ENCODE measurements around the gene PKHD1. TPM values are rescaled to one million over a fixed set of nuclear protein-coding genes. Genes with fewer than 3 reads are reported as not detected.

PKHD1 gene
- total RNA-seq, 1 experiment from 2014 or later, result 0.43 TPM

- H3K4me1 ChIP-seq (ENCODE audit: insufficient read depth, low read length, poor library complexity, severe bottlenecking), result no peaks in the 10 kb centered on the region
These were observed 412.1 kb downstream of the PKHD1 start for GRCh38 chr6:51675020-51675921.

GRCh38 chr6:51663525-51663924 lies 423.9 kb downstream of the PKHD1 start:
- intact Hi-C loops (cut with micrococcal nuclease; ENCODE audit: unreplicated experiment), result no loop called here
- Histone ChIP-seq H3K36me3 (ENCODE audit: insufficient read depth, low read length, poor library complexity, severe bottlenecking) (no peaks in the 10 kb centered on the region), H3K9me3 (ENCODE audit: low read depth, low read length, poor library complexity, severe bottlenecking) (no peaks in the 10 kb centered on the region), H3K27ac (ENCODE audit: low read depth, low read length, poor library complexity, severe bottlenecking) (no peak overlapping the region), H3K4me1 (ENCODE audit: insufficient read depth, low read length, poor library complexity, severe bottlenecking) (no peaks in the 10 kb centered on the region), H3K27me3 (replicated peaks; ENCODE audit: insufficient read depth, low read depth, low read length, poor library complexity) (peaks cover 10% of the 10 kb centered on the region), H3K4me3 (ENCODE audit: low read depth, low read length, poor library complexity, severe bottlenecking) (no peak overlapping the region)
- ChIA-PET POLR2A (ENCODE audit: low non-redundant PET) (no interaction called here), CTCF (no interaction called here)
- no TSS peak for BruUV-seq (replicated peaks)
- TF ChIP-seq, protein P1, sequence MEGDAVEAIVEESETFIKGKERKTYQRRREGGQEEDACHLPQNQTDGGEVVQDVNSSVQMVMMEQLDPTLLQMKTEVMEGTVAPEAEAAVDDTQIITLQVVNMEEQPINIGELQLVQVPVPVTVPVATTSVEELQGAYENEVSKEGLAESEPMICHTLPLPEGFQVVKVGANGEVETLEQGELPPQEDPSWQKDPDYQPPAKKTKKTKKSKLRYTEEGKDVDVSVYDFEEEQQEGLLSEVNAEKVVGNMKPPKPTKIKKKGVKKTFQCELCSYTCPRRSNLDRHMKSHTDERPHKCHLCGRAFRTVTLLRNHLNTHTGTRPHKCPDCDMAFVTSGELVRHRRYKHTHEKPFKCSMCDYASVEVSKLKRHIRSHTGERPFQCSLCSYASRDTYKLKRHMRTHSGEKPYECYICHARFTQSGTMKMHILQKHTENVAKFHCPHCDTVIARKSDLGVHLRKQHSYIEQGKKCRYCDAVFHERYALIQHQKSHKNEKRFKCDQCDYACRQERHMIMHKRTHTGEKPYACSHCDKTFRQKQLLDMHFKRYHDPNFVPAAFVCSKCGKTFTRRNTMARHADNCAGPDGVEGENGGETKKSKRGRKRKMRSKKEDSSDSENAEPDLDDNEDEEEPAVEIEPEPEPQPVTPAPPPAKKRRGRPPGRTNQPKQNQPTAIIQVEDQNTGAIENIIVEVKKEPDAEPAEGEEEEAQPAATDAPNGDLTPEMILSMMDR (conservative IDR thresholded peaks at IDR 0.05; ENCODE audit: low read depth, low read length), result no peak
- no peak for TF ChIP-seq EZH2 (IDR thresholded peaks at IDR 0.05; ENCODE audit: borderline replicate concordance, low read depth, low read length, poor library complexity, severe bottlenecking)
- DNase-seq (ENCODE audit: low spot score), result no peak

More at GRCh38 chr6:51675020-51675921, 412.1 kb downstream of the PKHD1 start:
- ChIA-PET POLR2A (ENCODE audit: low non-redundant PET) (interaction anchor here (0.6 kb wide), 1 partner anchor 19 kb away, joined by 3 read pairs; no protein-coding TSS in a partner anchor), CTCF (no interaction called here)
- Histone ChIP-seq H3K27me3 (replicated peaks; ENCODE audit: insufficient read depth, low read depth, low read length, poor library complexity) (peaks cover 31% of the 10 kb centered on the region), H3K4me3 (ENCODE audit: low read depth, low read length, poor library complexity, severe bottlenecking) (no peak overlapping the region), H3K27ac (ENCODE audit: low read depth, low read length, poor library complexity, severe bottlenecking) (no peak overlapping the region), H3K36me3 (ENCODE audit: insufficient read depth, low read length, poor library complexity, severe bottlenecking) (no peaks in the 10 kb centered on the region), H3K9me3 (ENCODE audit: low read depth, low read length, poor library complexity, severe bottlenecking) (no peaks in the 10 kb centered on the region)
- intact Hi-C loops (cut with micrococcal nuclease; ENCODE audit: unreplicated experiment), result no loop called here
- BruUV-seq (replicated peaks), result no TSS peak
- no peak for TF ChIP-seq EZH2 (IDR thresholded peaks at IDR 0.05; ENCODE audit: borderline replicate concordance, low read depth, low read length, poor library complexity, severe bottlenecking)
- TF ChIP-seq, protein P1 (conservative IDR thresholded peaks at IDR 0.05; ENCODE audit: low read depth, low read length), result no peak
- DNase-seq (ENCODE audit: low spot score), result peak; percentile 50

DNA sequence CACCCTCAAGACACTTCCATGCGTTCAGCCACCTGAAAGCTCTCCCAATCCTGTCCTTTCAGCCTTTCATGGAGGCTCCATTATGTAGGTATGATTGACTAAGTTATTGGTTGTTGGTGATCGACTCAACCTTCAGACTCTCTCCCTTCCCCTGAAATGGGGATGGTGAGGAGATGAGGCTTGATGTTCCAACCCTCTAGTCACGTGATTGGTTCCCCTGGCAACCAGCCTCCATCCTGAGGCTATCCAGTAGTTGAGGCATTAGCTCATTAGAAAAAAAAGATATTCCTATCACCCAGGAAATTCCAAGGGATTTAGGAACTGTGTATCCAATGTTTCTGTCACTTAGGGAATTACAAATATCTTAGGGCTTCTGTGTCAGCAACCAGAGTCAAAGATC lies 426.6 kb downstream of the PKHD1 start:
- no TSS peak for BruUV-seq (replicated peaks)
- intact Hi-C loops (cut with micrococcal nuclease; ENCODE audit: unreplicated experiment), result no loop called here
- Histone ChIP-seq H3K27me3 (replicated peaks; ENCODE audit: insufficient read depth, low read depth, low read length, poor library complexity) (peaks cover 10% of the 10 kb centered on the region), H3K27ac (ENCODE audit: low read depth, low read length, poor library complexity, severe bottlenecking) (no peak overlapping the region), H3K36me3 (ENCODE audit: insufficient read depth, low read length, poor library complexity, severe bottlenecking) (no peaks in the 10 kb centered on the region), H3K4me3 (ENCODE audit: low read depth, low read length, poor library complexity, severe bottlenecking) (no peak overlapping the region), H3K9me3 (ENCODE audit: low read depth, low read length, poor library complexity, severe bottlenecking) (no peaks in the 10 kb centered on the region), H3K4me1 (ENCODE audit: insufficient read depth, low read length, poor library complexity, severe bottlenecking) (no peaks in the 10 kb centered on the region)
- TF ChIP-seq EZH2 (IDR thresholded peaks at IDR 0.05; ENCODE audit: borderline replicate concordance, low read depth, low read length, poor library complexity, severe bottlenecking), result no peak
- TF ChIP-seq, protein P1 (conservative IDR thresholded peaks at IDR 0.05; ENCODE audit: low read depth, low read length), result no peak
- CTCF ChIA-PET, result no interaction called here
- POLR2A ChIA-PET (ENCODE audit: low non-redundant PET), result no interaction called here
- DNase-seq (ENCODE audit: low spot score), result no peak
